Measurements from ENCODE around the gene SCD5.

SCD5 gene

GRCh38 chr4:82782626-82783345, 15.8 kb downstream of the SCD5 start:
- no peak overlapping the region for H3K9ac ChIP-seq (ENCODE audit: low read depth, low read length)
- H3K27ac ChIP-seq (ENCODE audit: low read depth, low read length): no peak overlapping the region
- H3K36me3 ChIP-seq (ENCODE audit: control insufficient read depth, insufficient read depth, low read length): no peaks in the 10 kb centered on the region
- no peak overlapping the region; the same call in 1 of the 2 replicates for H3K4me3 ChIP-seq (ENCODE audit: low read depth, low read length)
- H3K4me1 ChIP-seq (ENCODE audit: control insufficient read depth, insufficient read depth, low read length): peaks cover 44% of the 10 kb centered on the region
- no peaks in the 10 kb centered on the region for H3K9me3 ChIP-seq (ENCODE audit: control insufficient read depth, insufficient read depth, low read length)
- H3K27me3 ChIP-seq (ENCODE audit: control insufficient read depth, insufficient read depth, low read length): peaks cover 85% of the 10 kb centered on the region

GRCh38 chr4:82780752-82781231, 17.8 kb downstream of the SCD5 start:
- Histone ChIP-seq H3K27ac (ENCODE audit: low read depth, low read length) (no peak overlapping the region), H3K4me1 (ENCODE audit: control insufficient read depth, insufficient read depth, low read length) (peaks cover 40% of the 10 kb centered on the region), H3K9me3 (ENCODE audit: control insufficient read depth, insufficient read depth, low read length) (no peaks in the 10 kb centered on the region), H3K27me3 (ENCODE audit: control insufficient read depth, insufficient read depth, low read length) (peaks cover 71% of the 10 kb centered on the region), H3K36me3 (ENCODE audit: control insufficient read depth, insufficient read depth, low read length) (no peaks in the 10 kb centered on the region), H3K4me3 (ENCODE audit: low read depth, low read length) (no peak overlapping the region), H3K9ac (ENCODE audit: low read depth, low read length) (no peak overlapping the region)

GRCh38 chr4:82780170-82780751, 18.3 kb downstream of the SCD5 start:
- no peaks in the 10 kb centered on the region for H3K9me3 ChIP-seq (ENCODE audit: control insufficient read depth, insufficient read depth, low read length)
- no peaks in the 10 kb centered on the region for H3K36me3 ChIP-seq (ENCODE audit: control insufficient read depth, insufficient read depth, low read length)
- no peak overlapping the region for H3K4me3 ChIP-seq (ENCODE audit: low read depth, low read length)
- H3K4me1 ChIP-seq (ENCODE audit: control insufficient read depth, insufficient read depth, low read length): peaks cover 35% of the 10 kb centered on the region
- no peak overlapping the region for H3K27ac ChIP-seq (ENCODE audit: low read depth, low read length)
- H3K27me3 ChIP-seq (ENCODE audit: control insufficient read depth, insufficient read depth, low read length): peaks cover 66% of the 10 kb centered on the region
- no peak overlapping the region for H3K9ac ChIP-seq (ENCODE audit: low read depth, low read length)

GRCh38 chr4:82779032-82779431, 19.6 kb downstream of the SCD5 start:
- H3K9me3 ChIP-seq (ENCODE audit: control insufficient read depth, insufficient read depth, low read length): no peaks in the 10 kb centered on the region
- peaks cover 23% of the 10 kb centered on the region for H3K4me1 ChIP-seq (ENCODE audit: control insufficient read depth, insufficient read depth, low read length)
- no peaks in the 10 kb centered on the region for H3K36me3 ChIP-seq (ENCODE audit: control insufficient read depth, insufficient read depth, low read length)
- H3K27me3 ChIP-seq (ENCODE audit: control insufficient read depth, insufficient read depth, low read length): peaks cover 59% of the 10 kb centered on the region
- no peak overlapping the region for H3K27ac ChIP-seq (ENCODE audit: low read depth, low read length)
- no peak overlapping the region for H3K9ac ChIP-seq (ENCODE audit: low read depth, low read length)
- no peak overlapping the region for H3K4me3 ChIP-seq (ENCODE audit: low read depth, low read length)

GRCh38 chr4:82777857-82778525, 20.6 kb downstream of the SCD5 start:
- Histone ChIP-seq H3K27me3 (ENCODE audit: control insufficient read depth, insufficient read depth, low read length) (peaks cover 50% of the 10 kb centered on the region), H3K4me1 (ENCODE audit: control insufficient read depth, insufficient read depth, low read length) (peaks cover 22% of the 10 kb centered on the region), H3K9ac (ENCODE audit: low read depth, low read length) (no peak overlapping the region), H3K27ac (ENCODE audit: low read depth, low read length) (no peak overlapping the region), H3K36me3 (ENCODE audit: control insufficient read depth, insufficient read depth, low read length) (no peaks in the 10 kb centered on the region), H3K4me3 (ENCODE audit: low read depth, low read length) (no peak overlapping the region), H3K9me3 (ENCODE audit: control insufficient read depth, insufficient read depth, low read length) (no peaks in the 10 kb centered on the region)

- no peak overlapping the region for H3K27ac ChIP-seq (ENCODE audit: low read depth, low read length)
- H3K4me1 ChIP-seq (ENCODE audit: control insufficient read depth, insufficient read depth, low read length): peaks cover 13% of the 10 kb centered on the region
- no peak overlapping the region for H3K9ac ChIP-seq (ENCODE audit: low read depth, low read length)
- peaks cover 42% of the 10 kb centered on the region for H3K27me3 ChIP-seq (ENCODE audit: control insufficient read depth, insufficient read depth, low read length)
- H3K36me3 ChIP-seq (ENCODE audit: control insufficient read depth, insufficient read depth, low read length): no peaks in the 10 kb centered on the region
- H3K9me3 ChIP-seq (ENCODE audit: control insufficient read depth, insufficient read depth, low read length): no peaks in the 10 kb centered on the region
- no peak overlapping the region for H3K4me3 ChIP-seq (ENCODE audit: low read depth, low read length)
Observed at GRCh38 chr4:82776925-82777542, 21.6 kb downstream of the SCD5 start.

- no peak overlapping the region for H3K27ac ChIP-seq (ENCODE audit: low read depth, low read length)
- H3K27me3 ChIP-seq (ENCODE audit: control insufficient read depth, insufficient read depth, low read length): peaks cover 30% of the 10 kb centered on the region
- H3K36me3 ChIP-seq (ENCODE audit: control insufficient read depth, insufficient read depth, low read length): no peaks in the 10 kb centered on the region
- H3K4me3 ChIP-seq (ENCODE audit: low read depth, low read length): no peak overlapping the region
- H3K4me1 ChIP-seq (ENCODE audit: control insufficient read depth, insufficient read depth, low read length): peaks cover 2% of the 10 kb centered on the region; the same call in 1 of the 2 replicates
- H3K9ac ChIP-seq (ENCODE audit: low read depth, low read length): no peak overlapping the region
- H3K9me3 ChIP-seq (ENCODE audit: control insufficient read depth, insufficient read depth, low read length): no peaks in the 10 kb centered on the region
Observed at GRCh38 chr4:82775243-82775642, 23.4 kb downstream of the SCD5 start.

GRCh38 chr4:82774711-82775171, 23.9 kb downstream of the SCD5 start:
- Histone ChIP-seq H3K27me3 (ENCODE audit: control insufficient read depth, insufficient read depth, low read length) (peaks cover 25% of the 10 kb centered on the region), H3K4me1 (ENCODE audit: control insufficient read depth, insufficient read depth, low read length) (no peaks in the 10 kb centered on the region), H3K9ac (ENCODE audit: low read depth, low read length) (no peak overlapping the region), H3K4me3 (ENCODE audit: low read depth, low read length) (no peak overlapping the region), H3K9me3 (ENCODE audit: control insufficient read depth, insufficient read depth, low read length) (no peaks in the 10 kb centered on the region), H3K27ac (ENCODE audit: low read depth, low read length) (no peak overlapping the region), H3K36me3 (ENCODE audit: control insufficient read depth, insufficient read depth, low read length) (no peaks in the 10 kb centered on the region)

GRCh38 chr4:82773057-82773456, 25.5 kb downstream of the SCD5 start:
- H3K4me3 ChIP-seq (ENCODE audit: low read depth, low read length): no peak overlapping the region
- no peaks in the 10 kb centered on the region for H3K4me1 ChIP-seq (ENCODE audit: control insufficient read depth, insufficient read depth, low read length)
- H3K27ac ChIP-seq (ENCODE audit: low read depth, low read length): no peak overlapping the region

GRCh38 chr4:82770607-82771006, 28.0 kb downstream of the SCD5 start:
- H3K27me3 ChIP-seq (ENCODE audit: control insufficient read depth, insufficient read depth, low read length): peaks cover 10% of the 10 kb centered on the region; the same call in 1 of the 2 replicates
- no peak overlapping the region for H3K4me3 ChIP-seq (ENCODE audit: low read depth, low read length)
- H3K4me1 ChIP-seq (ENCODE audit: control insufficient read depth, insufficient read depth, low read length): no peaks in the 10 kb centered on the region
- H3K9me3 ChIP-seq (ENCODE audit: control insufficient read depth, insufficient read depth, low read length): no peaks in the 10 kb centered on the region
- no peak overlapping the region for H3K9ac ChIP-seq (ENCODE audit: low read depth, low read length)
- H3K27ac ChIP-seq (ENCODE audit: low read depth, low read length): no peak overlapping the region
- H3K36me3 ChIP-seq (ENCODE audit: control insufficient read depth, insufficient read depth, low read length): no peaks in the 10 kb centered on the region

More at GRCh38 chr4:82773057-82773456, 25.5 kb downstream of the SCD5 start:
- peaks cover 16% of the 10 kb centered on the region for H3K27me3 ChIP-seq (ENCODE audit: control insufficient read depth, insufficient read depth, low read length)
- H3K9ac ChIP-seq (ENCODE audit: low read depth, low read length): no peak overlapping the region
- no peaks in the 10 kb centered on the region for H3K9me3 ChIP-seq (ENCODE audit: control insufficient read depth, insufficient read depth, low read length)
- no peaks in the 10 kb centered on the region for H3K36me3 ChIP-seq (ENCODE audit: control insufficient read depth, insufficient read depth, low read length)

Measured in HUES48 (cell line).